Myocyte (in vitro differentiated cells): ENCODE results near the gene MICU1. TPM values are rescaled to one million over a fixed set of nuclear protein-coding genes. Genes with fewer than 3 reads are reported as not detected.

ENCODE experiments used
- total RNA-seq: library from RNA; depleted of rRNA; stranded (reverse); fragments of >200 nt; gene quantifications from 2 replicates; pipeline ENCODE4 v1.2.3, GENCODE V29; 2014

Gene MICU1
- total RNA-seq, 1 donor from 2014 or later: 192 TPM

Other genes with a start within 250 kb of the MICU1 start
- gene MCU, start 66.1 kb upstream of the MICU1 start, total RNA-seq: 83.5 and 160 TPM in 2 replicates